ENCODE measurements around the gene DGKI.

- TF ChIP-seq CTCF (IDR thresholded peaks at IDR 0.05; ENCODE audit: insufficient read depth, low read length, poor library complexity, severe bottlenecking) (no peak), EZH2phosphoT487 (conservative IDR thresholded peaks at IDR 0.05; ENCODE audit: low read length) (no peak)
Observed at GRCh38 chr7:137489880-137490279, 356.9 kb downstream of the DGKI start.
